Psoas muscle (tissue), 8 donors: ENCODE results near the gene HNRNPC. TPM values are rescaled to one million over a fixed set of nuclear protein-coding genes. Genes with fewer than 3 reads are reported as not detected.

Source experiments
- ATAC-seq, 4 donors: fragments of 200-7000 bp; cut with Tn5 transposase; one replicate each; pipeline ENCODE4 v1.9.1; 2020; ENCODE audit warnings: moderate library complexity in 3 of 4, mild to moderate bottlenecking in 2 of 4
- DNase-seq, 2 donors: peaks; one replicate each; pipeline ENCODE4 v3.0.0-alpha.2; 2020
- H3K27ac ChIP-seq: fragments of 200-600 bp; one replicate; pipeline ENCODE4 v1.8.0; 2022
- H3K27me3 ChIP-seq, 3 donors: fragments of 200-600 bp in 1 of 3; one replicate each; pipeline versions ENCODE4 v1.6.1 to v1.8.0; 2013 to 2022; ENCODE audit warnings: low read length in 2 of 3, mild to moderate bottlenecking in 2 of 3, moderate library complexity in 1 of 3; ENCODE audit not compliant: insufficient read depth in 3 of 3
- H3K36me3 ChIP-seq, 2 donors: fragments of 200-600 bp in 1 of 2; one replicate each; pipeline versions ENCODE4 v1.6.1 to v1.8.0; 2013 to 2022; ENCODE audit warnings: low read depth in 1 of 2, mild to moderate bottlenecking in 1 of 2, moderate library complexity in 1 of 2; ENCODE audit not compliant: insufficient read depth in 1 of 2
- H3K4me1 ChIP-seq: fragments of 200-600 bp; one replicate; pipeline ENCODE4 v1.8.0; 2022
- H3K4me3 ChIP-seq: fragments of 200-600 bp; one replicate; pipeline ENCODE4 v1.8.0; 2022; ENCODE audit warnings: mild to moderate bottlenecking
- H3K9me3 ChIP-seq: fragments of 200-600 bp; one replicate; pipeline ENCODE4 v1.8.0; 2022
- WGBS, 3 donors: extraction: QIAGEN DNeasy Blood & Tissue Kit; methylation state at CpG; one replicate each; pipeline versions ENCODE4 v1.1.6 to v1.1.7; 2013; 5-methylcytosine and 5-hydroxymethylcytosine counted together
- intact Hi-C, 2 donors: fragments of 100-400 bp; cut with DNase I; formaldehyde crosslinking; loops; one replicate each; pipeline versions ENCODE4 v1.11.0 to v1.14.2; 2022
- polyA plus RNA-seq, 3 donors: library from polyadenylated mRNA; stranded (reverse); fragments of 200-250 nt; gene quantifications; one replicate each; pipeline ENCODE4 v1.2.3, GENCODE V29; 2013
- total RNA-seq, 4 donors: library from RNA; stranded (reverse); fragmentation: NEBNext Ultra II Directional in 2 of 4; extraction: Animal tissue kit (Norgen Biotek cat#: 25700) in 2 of 4; gene quantifications; one replicate each; pipeline versions ENCODE4 v1.2.1 to v1.2.4, GENCODE V29; 2021 to 2023
- TF ChIP-seq, protein P1 (sequence below): fragments of 200-600 bp; IDR thresholded peaks from one replicate; pipeline ENCODE4 v1.8.0; 2022; ENCODE audit warnings: antibody characterized with exemption
- donor health status: healthy with polysubstance abuse.
- donor health status: DM: no; HTN: no; CAD: no; lungs with moderate emphysema.
- donor health status: Bipolar disorder and iron deficiency.
- donor health status: healthy.
- donor health status: DM: yes; HTN: yes; CAD: no.
- donor health status: DM: no; HTN: no; CAD: no.
- donor health status: DM: no; HTN: no; CAD: no.
- donor health status: DM: yes; HTN: yes; CAD: no.

Gene HNRNPC
- total and polyA plus RNA-seq, 7 donors = 215 to 310 (median 250) TPM

DNA sequence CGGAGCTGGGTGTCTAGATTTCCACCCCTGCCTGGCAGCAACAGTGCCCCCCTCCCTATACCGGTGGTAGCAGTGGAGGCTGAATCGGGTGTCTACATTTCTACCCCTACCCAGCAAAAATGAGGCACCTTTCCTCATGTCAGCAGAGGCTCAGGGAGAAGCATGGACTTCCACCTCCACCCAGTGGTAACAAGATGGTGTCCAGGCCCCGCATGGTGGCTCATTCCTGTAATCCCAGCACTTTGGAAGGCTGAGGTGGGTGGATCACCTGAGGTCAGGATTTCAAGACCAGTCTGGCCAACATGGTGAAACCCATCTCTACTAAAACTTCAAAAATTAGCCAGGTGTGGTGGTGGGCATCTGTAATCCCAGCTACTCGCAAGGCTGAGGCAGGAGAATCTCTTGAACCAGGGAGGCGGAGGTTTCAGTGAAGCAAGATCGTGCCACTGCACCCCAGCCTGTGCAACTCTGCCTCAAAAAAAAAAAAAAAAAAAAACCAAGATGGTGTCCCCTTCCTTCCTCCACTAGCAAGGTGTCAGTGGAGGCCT, 77.9 kb downstream of the HNRNPC start:
- no peaks in the 10 kb centered on the region for H3K36me3 ChIP-seq
- 82 to 86% (median 84%) methylated on average over 7 of the region's 7 CpGs for WGBS, 3 donors

DNA sequence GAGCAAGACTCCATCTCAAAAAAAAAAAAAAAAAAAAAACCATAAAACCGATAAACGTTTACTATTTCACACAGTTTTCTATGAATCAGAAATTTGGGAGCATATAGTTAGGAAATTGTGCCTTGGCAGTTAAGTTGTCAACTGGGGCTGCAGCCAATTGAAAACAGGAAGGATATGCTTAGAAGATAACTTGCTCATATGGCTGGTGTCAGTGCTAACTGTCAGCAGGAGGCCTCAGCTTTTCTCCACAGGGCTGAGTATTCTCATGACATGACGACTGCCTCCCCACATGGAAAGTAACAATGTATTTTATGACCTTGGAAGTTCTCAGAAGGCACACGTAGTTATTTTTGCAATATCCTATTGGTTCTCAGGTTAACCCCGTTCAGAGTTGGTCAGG, 83.8 kb downstream of the HNRNPC start:
- intact Hi-C loops = no loop called here
- ATAC-seq = no peak

More for the DNA sequence above, 77.9 kb downstream of the HNRNPC start:
- no peak for ATAC-seq
- Histone ChIP-seq H3K27ac (no peak overlapping the region), H3K9me3 (no peaks in the 10 kb centered on the region), H3K4me3 (peak overlapping the region; percentile 52), H3K4me1 (peaks cover 3% of the 10 kb centered on the region), H3K27me3 (no peaks in the 10 kb centered on the region)
- TF ChIP-seq, protein P1, sequence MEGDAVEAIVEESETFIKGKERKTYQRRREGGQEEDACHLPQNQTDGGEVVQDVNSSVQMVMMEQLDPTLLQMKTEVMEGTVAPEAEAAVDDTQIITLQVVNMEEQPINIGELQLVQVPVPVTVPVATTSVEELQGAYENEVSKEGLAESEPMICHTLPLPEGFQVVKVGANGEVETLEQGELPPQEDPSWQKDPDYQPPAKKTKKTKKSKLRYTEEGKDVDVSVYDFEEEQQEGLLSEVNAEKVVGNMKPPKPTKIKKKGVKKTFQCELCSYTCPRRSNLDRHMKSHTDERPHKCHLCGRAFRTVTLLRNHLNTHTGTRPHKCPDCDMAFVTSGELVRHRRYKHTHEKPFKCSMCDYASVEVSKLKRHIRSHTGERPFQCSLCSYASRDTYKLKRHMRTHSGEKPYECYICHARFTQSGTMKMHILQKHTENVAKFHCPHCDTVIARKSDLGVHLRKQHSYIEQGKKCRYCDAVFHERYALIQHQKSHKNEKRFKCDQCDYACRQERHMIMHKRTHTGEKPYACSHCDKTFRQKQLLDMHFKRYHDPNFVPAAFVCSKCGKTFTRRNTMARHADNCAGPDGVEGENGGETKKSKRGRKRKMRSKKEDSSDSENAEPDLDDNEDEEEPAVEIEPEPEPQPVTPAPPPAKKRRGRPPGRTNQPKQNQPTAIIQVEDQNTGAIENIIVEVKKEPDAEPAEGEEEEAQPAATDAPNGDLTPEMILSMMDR = no peak
- no peak for DNase-seq
- intact Hi-C loops = no loop called here

DNA sequence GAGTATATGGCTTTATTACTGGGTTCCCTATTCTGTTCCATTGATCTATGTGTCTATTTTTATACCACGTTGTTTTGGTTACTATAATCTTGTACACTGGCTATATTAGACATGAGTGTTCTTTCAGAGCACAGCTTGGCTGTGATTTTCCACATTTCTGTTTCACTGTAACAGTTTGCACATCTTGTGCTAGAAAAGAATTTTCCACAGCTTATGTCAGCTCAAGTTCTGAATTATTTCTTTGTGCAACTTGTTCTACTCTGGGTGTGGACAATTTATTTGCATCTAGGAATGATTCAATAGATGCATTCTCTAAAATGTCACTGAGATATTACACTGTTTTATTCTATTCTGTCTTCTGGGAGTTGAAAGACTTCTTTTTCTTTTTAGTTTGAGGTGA, 85.0 kb downstream of the HNRNPC start:
- Histone ChIP-seq H3K9me3 (no peaks in the 10 kb centered on the region), H3K4me1 (no peaks in the 10 kb centered on the region), H3K27me3 (no peaks in the 10 kb centered on the region), H3K27ac (no peak overlapping the region), H3K4me3 (no peak overlapping the region), H3K36me3 (no peaks in the 10 kb centered on the region)
- DNase-seq = no peak
- intact Hi-C loops = no loop called here
- TF ChIP-seq, protein P1 = no peak
- ATAC-seq = no peak
- 8 to 33% (median 33%) methylated on average over 1 of the region's 1 CpG for WGBS, 3 donors

More for the DNA sequence above, 83.8 kb downstream of the HNRNPC start:
- Histone ChIP-seq H3K27ac (no peak overlapping the region), H3K9me3 (no peaks in the 10 kb centered on the region), H3K27me3 (no peaks in the 10 kb centered on the region), H3K4me1 (no peaks in the 10 kb centered on the region), H3K4me3 (no peak overlapping the region), H3K36me3 (no peaks in the 10 kb centered on the region)
- TF ChIP-seq, protein P1 = no peak
- DNase-seq = no peak
- WGBS, 3 donors = 47 to 61% (median 54%) methylated on average over 5 of the region's 5 CpGs

DNA sequence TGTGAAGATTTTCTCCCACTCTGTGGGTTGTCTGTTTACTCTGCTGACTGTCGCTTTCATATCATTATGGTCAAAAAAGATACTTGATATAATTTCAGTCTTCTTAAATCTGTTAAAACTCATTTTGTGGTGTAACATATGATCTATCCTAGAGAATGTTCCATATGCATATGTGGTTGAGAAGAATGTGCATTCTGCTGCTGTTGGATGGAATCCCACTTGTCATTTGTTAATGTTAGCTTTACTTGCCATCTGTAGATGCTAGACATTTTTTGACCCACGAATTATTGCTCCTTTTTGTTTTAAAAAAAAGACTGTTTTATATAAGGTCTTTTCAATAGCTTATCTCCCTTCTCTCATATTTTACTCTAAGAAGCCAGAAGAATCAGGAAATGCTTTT, 87.1 kb downstream of the HNRNPC start:
- no peaks in the 10 kb centered on the region for H3K36me3 ChIP-seq
- no peak for DNase-seq
- no peaks in the 10 kb centered on the region for H3K4me1 ChIP-seq
- no peak overlapping the region for H3K27ac ChIP-seq
- H3K27me3 ChIP-seq = no peaks in the 10 kb centered on the region
- intact Hi-C loops = no loop called here
- WGBS, 3 donors = 56 to 61% (median 59%) methylated on average over 2 of the region's 2 CpGs
- no peak for ATAC-seq
- TF ChIP-seq, protein P1 = no peak
- H3K9me3 ChIP-seq = no peaks in the 10 kb centered on the region
- H3K4me3 ChIP-seq = no peak overlapping the region

DNA sequence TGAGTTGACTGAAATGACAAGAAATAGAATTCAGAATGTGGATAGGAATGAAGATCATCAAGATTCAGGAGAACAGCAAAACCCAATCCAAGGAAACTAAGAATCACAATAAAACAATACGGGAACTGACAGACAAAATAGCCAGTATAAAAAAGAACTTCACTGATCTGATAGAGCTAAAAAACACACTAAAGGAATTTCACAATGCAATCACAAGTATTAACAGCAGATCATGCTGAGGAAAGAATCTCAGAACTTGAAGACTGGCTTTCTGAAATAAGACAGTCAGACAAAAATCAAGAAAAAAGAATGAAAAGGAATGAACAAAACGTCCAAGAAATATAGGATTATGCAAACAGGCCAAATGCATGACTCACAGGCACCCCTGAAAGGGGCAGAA, 98.1 kb downstream of the HNRNPC start:
- TF ChIP-seq, protein P1 = no peak
- no peak for DNase-seq
- WGBS, 3 donors = 61 to 66% (median 61%) methylated on average over 2 of the region's 2 CpGs

More for the DNA sequence above, 98.1 kb downstream of the HNRNPC start:
- intact Hi-C loops = no loop called here
- no peak for ATAC-seq
- Histone ChIP-seq H3K4me1 (no peaks in the 10 kb centered on the region), H3K36me3 (no peaks in the 10 kb centered on the region), H3K27ac (no peak overlapping the region), H3K27me3 (peaks cover 0 to 8% (median 0%) of the 10 kb centered on the region in 3 donors), H3K9me3 (no peaks in the 10 kb centered on the region), H3K4me3 (no peak overlapping the region)
